HG02840 (cell line): ENCODE measurements around the gene PAM.
"Not testable (repeated sequence)": the region's sequence is repeated elsewhere in the genome, so short reads cannot be mapped to it uniquely, and the experiment has no call there.

ENCODE experiments used
- ATAC-seq: cut with Tn5 transposase; IDR thresholded peaks from one replicate; pipeline ENCODE4 v1.9.1; 2021; ENCODE audit warnings: mild to moderate bottlenecking, moderate library complexity, moderate number of reproducible peaks; ENCODE audit not compliant: unreplicated experiment, low FRiP score

The PAM gene

DNA sequence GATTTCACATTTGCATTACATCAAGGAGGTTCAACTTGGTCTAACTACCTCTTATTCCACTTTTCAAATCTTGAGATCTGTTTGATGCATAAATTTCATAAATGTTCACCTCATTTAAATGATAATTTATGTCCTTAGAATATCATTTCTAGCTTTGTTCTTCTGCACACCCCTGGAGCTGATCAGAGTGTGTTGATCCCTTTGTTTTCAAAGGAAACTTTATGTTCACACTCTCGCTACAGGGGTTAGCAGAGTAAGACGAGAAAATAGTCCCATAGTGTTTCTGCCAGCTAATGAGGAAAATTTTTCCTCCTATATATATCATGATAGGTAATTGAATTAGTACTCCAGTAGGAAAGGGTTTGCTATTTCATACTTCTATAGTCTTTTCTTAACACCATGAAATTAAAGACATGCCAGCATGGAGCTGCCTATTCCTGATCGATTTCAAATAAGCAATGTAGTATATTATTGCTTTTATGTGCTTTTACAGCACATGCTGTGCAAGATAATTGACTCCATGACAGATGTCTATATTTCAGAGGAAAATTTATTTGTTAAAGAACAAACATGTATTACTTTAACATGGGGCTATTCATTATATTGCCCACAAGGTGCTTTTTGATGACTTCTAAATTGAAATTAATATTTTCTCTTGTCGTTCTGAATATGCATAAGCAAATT lies 4.8 kb upstream of the PAM start:
- no peak for ATAC-seq

DNA sequence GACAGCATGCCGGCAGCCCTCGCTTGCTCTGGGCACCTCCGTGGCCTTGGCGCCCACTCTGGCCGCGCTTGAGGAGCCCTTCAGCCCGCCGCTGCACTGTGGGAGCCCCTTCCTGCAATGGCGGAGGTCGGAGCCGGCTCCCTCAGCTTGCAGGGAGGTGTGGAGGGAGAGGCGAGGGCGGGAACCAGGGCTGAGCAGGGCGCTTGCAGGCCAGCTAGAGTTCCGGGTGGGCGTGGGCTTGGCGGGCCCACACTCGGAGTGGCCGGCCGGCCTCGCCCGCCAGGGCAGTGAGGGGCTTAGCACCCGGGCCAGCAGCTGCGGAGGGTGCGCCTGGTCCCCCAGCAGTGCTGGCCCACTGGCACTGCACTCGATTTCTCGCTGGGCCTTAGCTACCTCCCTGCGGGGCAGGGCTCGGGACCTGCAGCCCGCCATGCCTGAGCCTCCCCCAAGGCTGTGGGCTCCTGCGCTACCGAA lies 3.2 kb upstream of the PAM start:
- ATAC-seq, result not testable (repeated sequence)

DNA sequence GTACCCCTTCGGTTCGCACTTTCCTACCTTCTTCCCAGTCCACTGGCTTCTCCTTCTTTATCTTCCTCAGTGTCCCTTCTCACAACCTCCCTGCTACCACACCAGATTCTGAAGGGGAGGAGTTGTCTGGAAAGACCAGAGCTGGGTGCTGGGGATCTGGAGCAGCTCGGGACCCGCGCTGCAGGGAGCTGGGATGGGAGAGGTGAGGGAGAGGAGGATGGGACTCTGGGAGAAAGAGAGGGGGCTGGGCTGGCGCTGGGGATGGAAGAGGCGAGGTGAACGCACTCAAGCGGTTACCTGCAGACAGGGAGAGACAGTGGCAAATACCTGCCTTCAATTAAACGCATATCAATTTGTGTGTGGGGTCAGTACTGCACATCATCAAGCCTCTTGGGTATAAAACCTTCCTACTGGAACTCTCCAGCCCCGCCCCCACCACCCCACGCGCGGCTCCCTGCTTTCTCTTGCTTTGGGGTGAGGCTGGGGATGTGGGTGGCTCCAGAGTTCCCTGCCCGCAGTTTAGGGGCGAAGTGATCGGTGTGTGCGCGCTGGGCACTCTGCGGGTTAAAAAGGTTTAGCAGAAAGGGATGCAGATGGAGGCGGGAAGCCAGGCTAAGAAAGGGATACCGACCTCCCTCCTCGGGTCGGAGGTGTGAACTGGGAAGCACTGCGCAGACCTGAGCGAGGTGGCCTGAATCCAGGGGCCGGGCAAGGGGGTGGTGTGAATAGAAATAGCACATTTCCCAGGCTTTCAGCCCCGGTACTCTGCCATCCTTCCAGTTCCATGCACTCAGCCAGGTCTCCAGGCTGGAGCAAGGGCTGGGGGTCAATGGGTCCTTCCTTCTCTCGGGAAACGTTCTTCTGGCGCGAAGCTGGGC lies 977 bp upstream of the PAM start:
- ATAC-seq, result peak; percentile 5

DNA sequence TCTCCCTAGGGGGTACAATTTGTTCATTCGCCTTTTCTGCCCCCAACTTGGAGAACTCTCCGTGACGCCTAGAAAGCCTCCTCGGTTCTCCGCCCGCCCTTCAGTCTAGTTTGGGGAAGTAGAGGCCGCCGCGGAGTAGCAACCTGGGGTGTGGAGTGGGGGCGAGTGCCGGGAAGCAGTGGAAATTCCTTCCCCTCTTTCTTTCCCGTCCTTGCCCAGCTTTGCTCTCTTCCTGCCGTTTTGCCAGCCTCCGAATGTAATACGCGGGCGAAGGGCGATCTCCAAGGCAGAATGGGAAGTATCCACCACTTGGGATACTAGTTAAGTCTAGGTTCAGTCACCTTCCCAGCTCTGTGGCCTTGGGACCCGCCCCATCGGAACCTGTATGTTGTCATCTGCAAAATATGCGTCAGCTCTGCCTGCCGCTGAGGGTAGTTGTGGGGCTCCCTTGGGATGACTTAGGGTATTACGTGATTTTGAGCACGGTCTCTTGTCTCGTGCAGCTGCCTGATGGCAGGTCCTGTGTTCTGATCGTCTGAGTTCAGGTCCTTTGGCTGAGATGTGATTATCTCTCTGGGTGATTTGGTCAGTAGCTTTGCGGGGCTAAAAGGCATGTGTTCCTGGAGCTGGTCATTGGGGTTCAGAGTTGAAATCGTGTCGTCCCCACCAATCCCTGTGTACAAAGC lies 724 bp downstream of the PAM start:
- ATAC-seq, result peak; percentile 57

DNA sequence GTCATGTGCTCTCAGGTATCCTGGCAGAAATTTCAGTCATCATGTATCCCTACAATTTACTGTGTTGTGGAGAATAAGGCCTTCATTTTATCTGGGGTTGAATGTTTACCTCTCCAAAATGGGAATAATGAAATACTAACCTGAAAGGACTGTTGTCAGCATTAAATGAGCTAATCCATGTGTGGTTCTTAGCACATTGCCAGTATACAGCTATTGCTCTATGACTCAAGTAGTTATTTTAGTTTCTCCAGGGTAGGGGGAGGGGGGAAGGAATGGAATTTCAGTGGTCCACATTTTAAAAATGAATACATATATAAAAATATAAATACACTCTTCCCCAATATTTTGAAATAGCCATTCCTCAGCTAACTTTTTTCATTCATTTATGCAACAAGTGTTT lies 3.5 kb downstream of the PAM start:
- ATAC-seq, result no peak

GRCh38 chr5:102759289-102759688 lies 4.2 kb downstream of the PAM start:
- ATAC-seq, result no peak

- ATAC-seq, result no peak
Measured at GRCh38 chr5:102759700-102760099, 4.6 kb downstream of the PAM start.

DNA sequence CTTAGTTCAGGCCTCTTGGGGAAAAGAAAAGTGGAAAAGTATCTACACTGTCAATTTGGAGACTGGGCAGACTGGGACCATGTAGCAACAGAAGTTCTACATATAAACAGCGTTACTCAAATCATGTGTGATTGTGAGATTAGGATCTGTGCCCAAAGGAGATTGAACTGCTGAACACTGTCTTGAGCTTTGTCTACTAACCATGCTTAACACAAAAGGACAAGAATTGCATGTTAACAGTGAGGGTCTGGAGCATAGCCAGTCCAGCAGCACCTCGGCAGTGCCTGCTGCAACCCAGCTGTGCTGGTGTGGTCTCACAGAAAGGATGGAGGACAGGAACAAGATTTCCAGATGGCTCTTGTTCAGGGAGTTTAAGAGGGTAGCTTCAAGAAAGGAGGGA lies 5.7 kb downstream of the PAM start:
- no peak for ATAC-seq

- peak; percentile 66 for ATAC-seq
Measured at GRCh38 chr5:102762095-102762534, 7.0 kb downstream of the PAM start.

DNA sequence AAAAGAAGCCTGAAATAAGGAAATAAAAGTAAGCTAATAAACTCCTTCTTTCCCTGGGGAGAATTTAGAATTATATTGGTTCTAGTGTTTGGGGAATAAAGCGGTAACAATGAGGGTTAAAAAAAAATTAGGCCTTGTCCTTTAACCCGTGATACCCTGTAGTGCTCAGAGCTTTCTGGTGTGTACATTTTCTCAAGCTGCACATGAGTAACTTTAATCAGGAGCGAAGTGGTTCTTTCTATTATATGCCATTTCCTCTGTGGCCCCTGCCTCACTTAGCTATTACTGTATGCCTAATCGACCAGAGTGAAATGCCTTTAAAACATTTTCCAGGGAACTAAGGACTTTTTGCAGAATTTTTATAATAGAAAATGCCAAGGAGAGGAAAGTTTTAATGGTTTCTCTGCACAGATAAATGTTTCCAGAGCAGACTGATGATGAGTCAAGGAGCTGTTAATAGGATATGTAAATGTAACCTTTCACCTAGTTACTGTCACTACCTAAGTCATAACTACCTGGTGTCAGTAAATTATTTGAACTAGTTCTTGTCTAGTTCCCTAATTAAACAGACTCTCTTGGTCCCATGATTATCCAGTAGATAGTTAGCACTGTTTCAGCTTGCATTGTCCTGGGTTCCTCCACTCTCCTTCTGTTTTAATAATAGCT lies 7.6 kb downstream of the PAM start:
- no peak for ATAC-seq

DNA sequence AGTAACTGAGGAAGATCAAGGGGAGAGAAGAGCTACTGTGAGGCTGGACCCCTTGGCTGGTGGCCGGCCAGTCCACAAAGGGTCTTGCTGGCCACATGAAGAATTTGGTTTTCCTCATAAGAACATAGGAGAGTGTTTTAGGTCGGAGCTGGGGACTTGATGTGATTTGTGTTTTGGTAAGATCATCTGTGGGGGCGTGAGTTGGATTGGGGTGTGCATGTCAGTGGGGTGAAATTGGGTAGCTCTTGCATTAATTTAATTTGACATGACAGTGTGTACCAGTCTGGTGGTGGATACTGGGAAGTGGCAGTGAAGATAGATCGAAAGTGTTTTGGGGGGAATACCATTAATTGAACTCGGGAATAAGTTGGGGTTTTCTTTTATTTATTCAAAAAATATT lies 8.6 kb downstream of the PAM start:
- no peak for ATAC-seq

GRCh38 chr5:102764381-102765004 lies 9.4 kb downstream of the PAM start:
- no peak for ATAC-seq

DNA sequence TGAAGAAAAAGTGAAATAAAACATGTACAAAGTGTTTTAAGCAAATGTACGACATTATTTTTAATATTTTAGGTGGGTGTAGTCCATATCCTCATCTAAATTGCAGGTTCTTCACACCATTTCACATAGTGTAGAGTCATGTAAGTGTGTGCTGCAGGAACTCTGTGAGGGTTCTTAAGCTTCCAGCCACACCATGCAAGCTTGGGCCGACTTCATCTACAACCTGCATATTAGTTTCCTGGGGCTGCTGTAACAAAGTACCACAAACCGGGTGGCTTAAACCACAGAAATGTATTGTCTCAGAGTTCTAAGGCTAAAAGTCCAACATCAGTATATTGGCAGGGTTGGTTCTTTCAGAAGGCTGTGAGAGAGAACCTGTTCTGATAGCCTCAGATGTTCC lies 10.2 kb downstream of the PAM start:
- ATAC-seq, result no peak

GRCh38 chr5:102766295-102767090 lies 11.4 kb downstream of the PAM start:
- ATAC-seq, result no peak

GRCh38 chr5:102767862-102768261 lies 12.8 kb downstream of the PAM start:
- no peak for ATAC-seq

GRCh38 chr5:102770803-102771202 lies 15.7 kb downstream of the PAM start:
- ATAC-seq, result no peak

DNA sequence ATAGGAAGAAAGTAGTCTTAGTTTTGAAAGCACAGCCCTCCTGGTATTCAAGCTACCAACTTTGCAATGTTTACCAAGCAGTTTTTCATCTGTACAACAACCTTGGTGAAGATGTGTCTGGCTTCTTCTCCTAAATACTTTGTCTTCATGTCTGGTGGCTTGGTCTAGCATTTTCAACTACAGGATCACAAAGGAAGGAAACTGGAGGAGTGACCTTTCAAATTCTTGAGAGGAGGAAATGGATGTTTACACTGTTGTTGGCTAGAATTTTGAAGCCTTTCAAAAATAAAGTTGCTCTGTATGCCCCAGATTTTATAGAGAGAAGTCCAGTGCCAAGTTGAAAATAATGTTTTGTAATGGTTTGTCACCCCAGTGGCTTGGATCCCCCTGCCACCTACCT lies 16.3 kb downstream of the PAM start:
- ATAC-seq, result no peak

GRCh38 chr5:102772273-102772672 lies 17.2 kb downstream of the PAM start:
- ATAC-seq, result no peak

DNA sequence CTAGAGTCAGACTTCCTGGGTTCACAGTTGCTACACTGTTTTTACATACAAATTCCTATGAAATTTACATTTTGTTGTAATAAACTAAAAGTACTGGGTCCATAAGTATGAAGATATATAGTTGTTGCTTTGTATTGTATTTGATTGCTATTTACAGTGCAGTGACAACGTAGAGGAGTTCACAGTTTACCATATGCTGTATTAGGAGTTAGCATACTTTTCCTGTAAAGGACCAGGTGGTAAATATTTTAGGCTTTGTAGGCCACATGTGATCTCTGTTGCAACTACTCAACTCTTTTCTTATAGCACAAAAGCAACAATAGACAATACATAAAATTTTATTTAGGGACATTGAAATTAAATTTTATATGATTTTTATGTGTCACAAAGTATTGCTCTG lies 18.0 kb downstream of the PAM start:
- no peak for ATAC-seq
